IPS-NIHi11 (cell line): ENCODE data around the gene RNGTT.
"Not testable (repeated sequence)": the region's sequence is repeated elsewhere in the genome, so short reads cannot be mapped to it uniquely, and the experiment has no call there.

Source experiments
- DNase-seq: peaks from one replicate; pipeline ENCODE4 v3.0.0; 2012; ENCODE audit warnings: mixed read lengths, low spot score

RNGTT gene

DNA sequence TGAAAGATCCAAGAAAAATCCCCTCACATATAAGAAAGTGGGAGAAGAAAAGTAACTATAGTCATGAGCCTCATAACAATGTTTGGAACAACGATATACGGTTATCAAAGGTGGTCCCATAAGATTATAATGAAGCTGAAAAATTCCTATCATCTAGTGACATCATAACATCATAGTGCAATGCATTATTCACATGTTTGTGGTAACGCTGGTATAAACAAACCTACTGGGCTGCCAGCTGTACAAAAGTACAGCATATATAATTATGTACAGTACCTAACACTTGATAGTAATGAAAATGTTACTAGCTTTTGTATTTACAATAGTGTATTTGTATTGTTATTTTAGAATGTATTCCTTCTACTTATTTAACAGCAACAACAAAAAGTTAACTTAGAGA, 240.7 kb downstream of the RNGTT start:
- no peak for DNase-seq

GRCh38 chr6:88716399-88716798, 247.0 kb downstream of the RNGTT start:
- DNase-seq: not testable (repeated sequence)

- DNase-seq: no peak
Observed at GRCh38 chr6:88712243-88712936, 251.0 kb downstream of the RNGTT start.

GRCh38 chr6:88709819-88710246, 253.6 kb downstream of the RNGTT start:
- DNase-seq: no peak

- DNase-seq: no peak
Observed at GRCh38 chr6:88708197-88708744, 255.1 kb downstream of the RNGTT start.

- no peak for DNase-seq
Observed at GRCh38 chr6:88705601-88706000, 257.8 kb downstream of the RNGTT start.

DNA sequence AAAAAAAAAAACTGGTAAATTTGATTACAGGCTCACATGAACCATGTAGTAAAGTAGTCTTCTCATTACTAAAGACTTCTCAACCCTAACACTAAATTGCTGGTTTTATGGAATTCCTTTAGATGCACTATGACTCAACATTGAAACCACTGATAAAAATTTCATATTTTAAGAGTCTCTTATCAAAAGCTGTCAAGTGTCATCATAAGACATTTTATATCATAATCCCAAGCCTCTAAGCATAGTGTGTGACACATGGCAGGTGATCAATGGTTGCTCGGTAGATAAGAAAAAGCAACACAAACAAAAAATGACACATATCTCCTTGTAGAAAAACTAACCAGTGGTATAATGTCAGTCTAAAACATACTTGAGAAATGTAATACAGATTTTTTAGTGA, 258.4 kb downstream of the RNGTT start:
- no peak for DNase-seq

GRCh38 chr6:88702956-88703556, 260.4 kb downstream of the RNGTT start:
- no peak for DNase-seq

DNA sequence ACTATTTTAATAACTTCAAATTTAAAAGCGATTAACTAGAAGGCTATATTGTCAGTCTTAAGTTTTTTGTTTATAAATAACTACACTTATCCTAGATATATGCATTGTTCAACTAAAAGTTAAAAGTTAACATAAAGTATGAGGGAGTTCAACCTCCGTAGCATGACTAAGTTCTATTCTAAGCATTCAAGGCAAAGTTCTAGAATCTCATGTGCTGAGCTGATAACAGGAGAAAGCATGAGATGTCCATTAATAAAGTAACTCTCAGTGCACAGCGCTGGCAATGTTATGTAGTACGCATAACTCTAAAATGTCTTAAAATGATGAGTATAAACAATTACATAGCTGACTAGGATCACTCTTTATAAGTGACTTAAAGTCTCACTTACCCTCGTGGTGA, 264.8 kb downstream of the RNGTT start:
- no peak for DNase-seq

DNA sequence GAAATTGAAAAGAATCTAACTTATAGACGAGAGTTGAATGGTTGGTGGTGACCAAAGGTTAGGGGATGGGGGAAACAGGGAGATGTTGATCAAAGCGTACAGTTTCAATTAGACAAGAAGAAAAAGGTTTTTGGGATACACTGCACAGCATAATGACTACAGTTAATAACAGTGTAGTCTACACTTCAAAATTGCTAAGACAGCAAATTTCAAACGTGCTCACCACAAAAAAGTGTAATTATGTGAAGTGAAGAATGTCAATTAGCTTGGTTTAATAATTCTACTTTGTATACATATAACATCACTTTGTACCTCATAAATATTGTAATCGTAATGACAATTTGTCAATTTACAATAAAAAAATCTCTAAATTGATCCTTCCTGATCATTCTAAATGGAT, 267.5 kb downstream of the RNGTT start:
- no peak for DNase-seq

- no peak for DNase-seq
Observed at GRCh38 chr6:88683734-88684133, 279.7 kb downstream of the RNGTT start.

DNA sequence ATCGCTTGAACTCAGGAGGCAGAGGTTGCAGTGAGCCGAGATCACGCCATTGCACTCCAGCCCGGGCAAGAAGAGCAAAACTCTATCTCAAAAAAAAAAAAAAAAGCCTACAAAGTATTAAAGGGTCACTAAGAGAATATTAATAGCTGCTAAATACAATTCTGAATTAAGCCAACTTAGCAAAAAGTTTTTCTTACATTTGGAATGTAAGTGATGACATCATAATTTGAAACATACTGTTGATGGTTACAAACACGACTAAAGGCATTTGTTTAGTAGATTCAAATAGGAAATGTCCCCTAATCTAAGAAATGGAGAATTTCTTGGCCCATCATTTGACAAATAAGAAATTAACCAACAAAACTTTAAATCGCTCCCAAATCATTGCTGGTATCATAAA, 282.8 kb downstream of the RNGTT start:
- DNase-seq: no peak

- DNase-seq: no peak
Observed at GRCh38 chr6:88679841-88680240, 283.6 kb downstream of the RNGTT start.

DNA sequence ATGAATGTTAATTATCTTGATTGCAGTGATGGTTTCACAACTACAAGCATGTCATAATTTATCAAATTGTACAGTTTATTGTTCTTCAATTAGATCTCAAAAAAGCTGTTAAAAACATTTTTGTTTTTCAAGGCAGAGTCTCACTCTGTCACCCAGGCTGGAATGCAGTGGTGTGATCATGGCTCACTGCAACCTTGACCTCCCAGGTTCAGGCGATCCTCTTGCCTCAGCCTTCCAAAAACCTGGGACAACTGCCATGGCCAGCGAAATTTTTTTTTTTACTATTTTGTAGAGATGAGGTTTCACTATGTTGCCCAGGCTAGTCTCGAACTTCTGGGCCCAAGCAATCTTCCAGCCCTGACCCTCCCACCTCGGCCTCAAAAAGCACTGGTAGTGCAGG, 286.1 kb downstream of the RNGTT start:
- DNase-seq: no peak

GRCh38 chr6:88671624-88672023, 291.8 kb downstream of the RNGTT start:
- DNase-seq: no peak

DNA sequence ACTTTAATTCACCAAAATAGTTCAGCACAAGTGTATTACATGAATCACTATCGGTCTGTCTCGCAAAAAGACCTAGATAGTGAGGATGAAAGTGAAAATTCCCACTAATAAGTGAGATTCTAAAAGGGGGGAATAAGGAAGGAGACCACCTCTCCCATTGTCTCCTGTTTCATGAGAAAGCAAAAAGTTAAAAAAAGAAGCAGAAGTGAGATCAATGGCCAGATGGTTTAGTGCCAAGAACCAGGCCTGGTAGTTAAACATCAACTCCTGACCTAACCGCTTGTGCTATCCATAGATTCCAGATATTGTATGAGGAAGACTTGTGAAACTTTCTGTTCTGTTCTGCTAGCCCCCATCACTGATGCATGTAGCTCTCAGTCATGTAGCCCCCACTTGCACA, 293.0 kb downstream of the RNGTT start:
- no peak for DNase-seq

GRCh38 chr6:88669475-88669874, 293.9 kb downstream of the RNGTT start:
- DNase-seq: no peak

DNA sequence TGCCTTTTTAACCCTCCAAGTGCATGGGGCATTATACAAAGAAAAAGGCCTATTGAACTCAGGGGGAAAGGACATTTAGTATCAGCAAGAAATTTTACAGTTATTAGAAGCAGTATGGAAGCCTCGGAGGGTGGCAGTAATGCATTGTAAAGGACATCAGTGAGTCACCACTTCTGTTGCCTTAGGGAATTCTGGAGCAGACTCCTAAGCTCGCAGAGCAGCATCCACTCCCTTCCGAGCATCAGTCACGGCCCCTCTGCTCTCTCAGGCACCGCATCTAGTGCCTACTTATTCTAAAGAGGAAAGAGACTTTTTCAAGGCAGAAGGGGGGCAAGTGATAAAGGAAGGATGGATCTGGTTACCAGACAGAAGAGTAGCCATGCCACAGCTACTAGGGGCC, 296.5 kb downstream of the RNGTT start:
- no peak for DNase-seq

- no peak for DNase-seq
Observed at GRCh38 chr6:88665131-88665530, 298.3 kb downstream of the RNGTT start.

GRCh38 chr6:88663801-88664200, 299.6 kb downstream of the RNGTT start:
- DNase-seq: no peak

DNA sequence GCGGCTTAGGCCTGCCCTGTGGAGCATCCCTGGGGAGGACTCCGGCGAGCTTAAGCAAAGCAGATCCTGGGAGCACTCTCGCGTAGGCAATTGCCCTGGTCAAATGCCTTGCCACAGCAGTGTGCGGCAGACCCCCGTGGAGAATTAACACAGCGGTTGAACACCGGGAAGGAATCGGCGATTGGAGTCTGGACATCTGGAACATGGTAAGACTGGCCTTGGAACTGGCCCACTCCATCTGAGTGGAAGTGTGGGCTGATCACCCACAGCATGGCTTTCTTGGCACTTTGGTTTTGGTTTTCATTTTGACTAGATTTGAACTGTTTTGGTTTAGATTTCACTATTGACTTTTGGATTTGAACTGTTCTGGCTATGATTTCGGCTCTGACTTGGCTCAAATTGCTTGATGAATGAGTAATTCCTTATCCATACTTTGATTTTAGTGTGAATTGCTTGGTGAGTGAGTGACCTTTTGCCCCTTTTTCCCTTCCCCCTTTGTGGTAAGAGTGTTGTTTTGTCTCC, 300.7 kb downstream of the RNGTT start:
- DNase-seq: no peak

DNA sequence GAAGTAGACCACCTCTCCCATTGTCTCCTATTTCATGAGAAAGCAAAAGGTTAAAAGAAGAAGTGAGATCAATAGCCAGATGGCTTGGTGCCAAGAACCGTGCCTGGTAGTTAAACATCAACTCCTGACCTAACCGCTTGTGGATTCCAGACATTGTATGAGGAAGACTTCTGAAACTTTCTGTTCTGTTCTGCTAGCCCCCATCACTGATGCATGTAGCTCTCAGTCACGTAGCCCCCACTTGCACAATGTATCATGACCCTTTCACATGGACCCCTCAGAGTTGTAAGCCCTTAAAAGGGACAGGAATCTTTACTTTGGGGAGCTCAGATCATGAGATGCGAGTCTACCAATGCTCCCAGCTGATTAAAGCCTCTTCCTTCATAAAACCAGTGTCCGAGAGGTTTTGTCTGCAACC, 301.2 kb downstream of the RNGTT start:
- DNase-seq: no peak

DNA sequence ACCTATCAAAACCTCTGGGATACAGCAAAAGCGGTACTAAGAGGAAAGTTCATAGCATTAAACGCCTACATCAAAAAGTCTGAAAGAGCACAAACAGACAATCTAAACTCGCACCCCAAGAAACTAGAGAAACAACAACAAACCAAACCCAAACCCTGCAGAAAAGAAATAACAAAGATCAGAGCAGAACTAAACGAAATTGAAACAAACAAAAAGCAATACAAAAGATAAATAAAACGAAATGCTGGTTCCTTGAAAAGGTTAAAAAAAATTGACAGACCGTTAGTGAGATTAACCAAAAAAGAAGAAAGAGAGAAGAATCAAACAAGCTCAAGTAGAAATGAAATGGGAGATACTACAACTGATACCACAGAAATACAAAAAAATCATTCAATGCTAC, 302.3 kb downstream of the RNGTT start:
- DNase-seq: no peak

- no peak for DNase-seq
Observed at GRCh38 chr6:88655586-88655985, 307.8 kb downstream of the RNGTT start.
